Ramos (cell line): ENCODE data around the gene ZBTB20.

Experiments
- in situ Hi-C: fragments of 300-500 bp; cut with MboI; formaldehyde crosslinking; loops from one replicate; pipeline ENCODE4 v1.14.3; 2022; ENCODE audit warnings: low sequenced_read_pairs; ENCODE audit not compliant: unreplicated experiment

Gene ZBTB20

DNA sequence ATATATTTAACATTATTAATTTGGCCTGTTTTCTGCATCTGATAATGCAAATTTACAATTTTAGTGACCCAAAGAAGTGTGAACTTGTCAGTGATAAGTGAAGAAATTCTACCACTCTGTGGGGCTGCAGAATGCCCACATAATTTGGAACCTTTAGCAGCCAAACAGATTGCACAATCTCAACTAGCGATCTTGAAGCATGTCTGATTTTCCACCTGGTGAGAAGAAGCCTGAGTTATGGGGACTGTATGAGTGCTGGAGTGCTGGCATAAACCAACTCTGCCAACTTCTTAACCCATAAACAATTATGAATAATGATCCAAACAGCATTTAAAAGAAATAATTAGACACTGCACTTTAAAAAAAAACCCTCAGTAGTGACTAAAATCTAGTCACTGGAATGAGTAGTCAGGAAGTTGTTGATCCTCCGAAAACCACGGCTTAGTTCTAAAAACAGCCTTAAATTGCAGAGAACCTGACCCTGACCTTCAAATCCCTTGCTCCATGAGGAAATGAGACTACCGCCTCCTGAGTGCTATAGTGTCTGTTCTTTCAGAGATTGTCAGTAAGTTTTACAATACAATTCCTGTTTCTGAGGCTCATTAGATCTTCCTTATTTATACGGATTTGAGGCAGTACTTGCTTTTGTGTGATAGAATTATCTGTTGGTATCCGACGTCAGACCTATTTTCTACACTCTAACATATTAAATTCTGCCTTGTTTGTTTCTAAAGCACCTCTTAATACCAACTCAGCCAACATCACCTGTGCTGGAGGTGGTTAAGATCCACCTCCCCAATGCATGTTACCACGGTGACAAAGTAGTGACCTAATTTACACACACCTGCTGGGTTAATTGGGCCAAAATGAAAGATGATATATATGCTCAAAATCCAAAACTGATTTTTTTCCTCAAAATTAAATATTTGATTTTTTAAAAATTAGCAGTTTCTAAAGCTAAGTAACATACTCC, 267.7 kb downstream of the ZBTB20 start:
- in situ Hi-C loops = no loop called here

DNA sequence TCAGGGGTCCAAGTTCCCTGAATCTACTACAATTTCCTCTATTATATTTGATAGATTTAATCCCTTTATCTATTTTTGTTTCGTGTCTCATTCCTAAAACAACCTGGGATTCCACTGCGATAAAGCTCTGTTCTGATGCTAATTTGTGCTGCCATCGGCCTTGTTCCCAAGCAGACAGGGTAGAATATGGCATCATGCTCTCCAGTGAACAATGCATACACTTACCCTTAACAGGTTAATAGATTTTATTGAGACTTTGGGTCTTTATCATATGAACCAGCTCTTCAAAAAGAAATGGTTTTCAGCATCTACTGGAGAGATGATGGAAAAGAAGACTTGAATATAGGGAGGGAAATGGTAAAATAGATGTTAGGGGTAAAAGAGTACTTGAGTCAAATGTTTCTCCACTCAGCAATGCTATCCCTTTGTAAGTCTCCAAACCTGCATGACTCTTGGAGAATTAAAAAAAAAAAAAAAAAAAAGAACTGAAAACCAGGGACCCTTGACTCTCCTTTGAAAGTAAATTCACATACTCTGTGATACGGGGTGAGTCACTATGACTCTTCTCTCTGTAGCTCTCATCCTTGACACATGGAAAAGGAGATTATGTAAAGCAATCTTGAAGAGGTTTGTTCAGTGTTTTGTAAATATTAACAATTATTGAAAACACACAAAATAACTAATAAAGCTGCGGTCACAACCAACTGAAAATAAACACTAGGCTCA, 268.8 kb downstream of the ZBTB20 start:
- in situ Hi-C loops = no loop called here

DNA sequence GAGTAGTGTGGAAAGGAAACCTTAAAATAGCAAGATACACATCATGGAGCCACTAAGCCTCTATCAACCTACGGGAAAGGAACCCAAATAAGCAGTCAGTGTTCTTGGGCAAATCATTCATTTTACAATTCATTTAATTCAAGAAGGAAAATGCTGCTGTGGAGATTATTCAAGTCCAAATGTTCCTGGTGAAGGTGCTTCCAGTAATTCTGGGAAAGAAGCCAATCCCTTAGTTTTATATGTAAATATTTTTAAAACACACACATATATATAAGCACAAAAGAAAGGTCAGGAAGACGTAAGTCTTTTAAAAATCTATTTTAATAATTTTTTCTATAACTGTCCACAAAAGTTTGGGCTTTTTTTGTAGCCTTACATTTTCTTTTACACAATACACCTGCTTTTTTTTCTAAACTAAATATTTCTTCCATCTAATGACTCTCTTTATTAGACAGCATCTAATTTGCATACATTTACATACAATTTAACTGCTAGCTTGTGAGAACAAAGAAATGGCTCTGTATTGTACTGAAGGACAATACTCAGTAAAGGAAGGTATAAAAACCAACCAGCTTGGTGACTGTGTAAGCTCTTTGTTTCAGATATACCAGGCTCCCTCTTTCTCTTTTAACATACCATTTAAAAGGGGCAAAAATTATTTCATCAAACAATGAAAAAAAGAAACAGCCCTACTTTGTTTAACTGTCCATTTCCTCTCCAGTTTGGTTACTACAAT, 269.5 kb downstream of the ZBTB20 start:
- in situ Hi-C loops = no loop called here

DNA sequence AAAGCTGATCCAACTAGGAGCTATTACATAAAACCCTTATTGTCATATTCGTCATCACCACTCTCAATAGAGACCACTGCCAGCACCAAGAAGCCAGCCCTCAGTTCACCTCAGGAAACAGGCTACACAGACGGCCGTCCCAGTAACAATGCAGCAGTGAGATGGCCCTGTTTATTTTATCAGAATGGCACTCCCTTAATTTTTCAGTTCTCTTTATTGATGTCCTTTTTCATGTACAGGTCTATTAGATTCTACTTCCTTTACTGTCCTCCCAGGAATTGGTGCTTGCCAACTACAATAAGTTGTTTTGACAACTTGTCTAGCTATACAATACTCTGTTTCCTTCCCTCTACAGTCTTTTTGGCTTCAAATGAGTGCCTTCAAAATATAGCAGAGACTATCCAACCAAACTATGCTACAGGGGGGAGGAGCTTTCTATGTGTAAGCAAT, 272.5 kb downstream of the ZBTB20 start:
- in situ Hi-C loops = no loop called here

GRCh38 chr3:114873591-114873990, 273.5 kb downstream of the ZBTB20 start:
- in situ Hi-C loops = no loop called here

DNA sequence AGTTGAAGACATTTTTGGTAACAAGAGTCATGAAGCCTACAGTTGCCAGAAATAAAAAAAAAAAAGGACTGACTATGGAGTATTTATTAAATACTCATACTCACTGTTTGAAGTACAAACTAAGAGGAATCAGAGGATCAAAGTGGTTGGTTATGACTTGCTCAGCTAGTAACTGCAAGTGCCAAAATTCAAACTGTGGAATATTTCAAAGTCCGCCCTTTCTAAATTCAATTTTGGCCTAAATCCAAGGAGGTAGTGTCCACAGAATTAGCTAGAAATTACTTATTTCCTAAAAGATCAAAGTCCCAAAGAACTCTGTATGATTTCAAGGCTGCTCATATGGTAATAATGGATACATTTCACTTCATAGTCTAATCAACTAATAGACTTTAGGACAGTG, 274.5 kb downstream of the ZBTB20 start:
- in situ Hi-C loops = no loop called here

- in situ Hi-C loops = no loop called here
Observed at GRCh38 chr3:114872050-114872449, 275.0 kb downstream of the ZBTB20 start.

GRCh38 chr3:114867835-114868503, 279.1 kb downstream of the ZBTB20 start:
- in situ Hi-C loops = no loop called here

DNA sequence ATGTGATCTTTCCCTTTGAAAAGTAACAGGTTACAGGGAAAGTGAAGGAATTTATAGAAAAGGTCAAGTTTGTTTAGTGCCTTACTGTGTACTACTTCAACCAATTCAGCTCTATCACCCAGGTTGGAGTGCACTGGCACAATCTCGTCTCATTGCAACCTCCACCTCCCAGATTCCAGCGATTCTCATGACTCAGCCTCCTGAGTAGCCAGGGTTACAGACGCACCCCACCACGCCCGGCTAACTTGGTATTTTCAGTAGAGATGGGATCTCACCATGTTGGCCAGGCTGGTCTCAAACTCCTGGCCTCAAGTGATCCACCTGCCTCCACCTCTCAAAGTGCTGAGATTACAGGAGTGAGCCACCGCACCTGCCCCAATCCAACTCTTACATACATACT, 279.7 kb downstream of the ZBTB20 start:
- in situ Hi-C loops = no loop called here

GRCh38 chr3:114866430-114866829, 280.7 kb downstream of the ZBTB20 start:
- in situ Hi-C loops = no loop called here

GRCh38 chr3:114864970-114865369, 282.1 kb downstream of the ZBTB20 start:
- in situ Hi-C loops = no loop called here

GRCh38 chr3:114863848-114864247, 283.2 kb downstream of the ZBTB20 start:
- in situ Hi-C loops = no loop called here

GRCh38 chr3:114861666-114862065, 285.4 kb downstream of the ZBTB20 start:
- in situ Hi-C loops = no loop called here

DNA sequence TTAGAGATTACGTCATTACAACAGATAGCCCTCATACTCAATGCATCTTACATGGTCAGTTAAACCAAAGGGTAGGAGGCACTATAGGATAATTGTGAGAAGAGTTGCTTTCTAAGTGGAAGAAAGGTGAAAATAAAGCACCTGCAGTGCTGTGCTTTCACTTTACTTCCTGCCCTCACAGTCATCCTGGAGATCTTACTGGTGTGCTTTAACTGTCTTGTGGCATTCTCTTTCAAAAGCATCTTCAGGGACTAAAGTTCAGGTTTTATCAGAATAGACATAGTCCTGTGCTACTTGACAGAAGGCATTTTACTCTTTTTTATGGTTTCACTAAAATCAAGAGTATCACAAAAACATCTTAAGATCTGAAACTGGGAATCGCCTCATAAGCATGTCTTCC, 286.6 kb downstream of the ZBTB20 start:
- in situ Hi-C loops = no loop called here

- in situ Hi-C loops = no loop called here
Observed at GRCh38 chr3:114858329-114858728, 288.8 kb downstream of the ZBTB20 start.

DNA sequence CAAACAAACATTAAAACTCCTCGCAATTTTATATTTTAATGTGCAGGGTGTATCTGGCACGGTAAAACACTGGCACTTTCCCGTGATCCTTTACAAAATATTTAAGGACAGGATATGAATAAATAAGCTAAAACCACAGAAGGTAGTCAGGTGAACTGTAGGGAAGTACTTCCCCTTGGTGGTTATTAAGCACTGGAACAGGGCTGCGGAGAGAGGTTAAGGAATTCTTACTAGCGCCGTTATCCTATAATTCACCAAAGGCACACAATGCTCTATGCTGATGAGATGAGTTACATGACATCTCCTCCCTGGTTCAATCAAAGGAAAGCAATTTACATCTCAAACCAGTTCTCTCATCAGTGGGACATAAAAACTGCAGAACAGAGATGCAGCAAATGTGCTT, 289.8 kb downstream of the ZBTB20 start:
- in situ Hi-C loops = no loop called here

DNA sequence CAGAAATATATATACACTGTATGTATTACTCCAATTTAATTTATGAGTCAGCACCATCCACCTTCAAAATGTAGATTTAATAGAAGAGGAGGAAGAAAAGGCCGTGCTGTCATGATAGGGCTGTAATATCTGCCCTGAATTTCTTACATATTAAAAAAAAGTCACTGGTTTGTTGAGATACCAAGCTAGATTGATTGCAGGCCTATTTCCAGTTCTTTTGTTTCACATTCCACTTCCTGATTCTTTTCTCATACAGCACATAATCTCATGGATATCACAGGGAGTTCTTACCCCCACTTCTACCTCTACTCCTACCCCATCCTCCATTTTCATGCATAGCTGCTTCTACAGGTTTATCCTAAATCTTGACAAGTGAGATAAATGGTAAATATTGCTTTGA, 290.3 kb downstream of the ZBTB20 start:
- in situ Hi-C loops = no loop called here

DNA sequence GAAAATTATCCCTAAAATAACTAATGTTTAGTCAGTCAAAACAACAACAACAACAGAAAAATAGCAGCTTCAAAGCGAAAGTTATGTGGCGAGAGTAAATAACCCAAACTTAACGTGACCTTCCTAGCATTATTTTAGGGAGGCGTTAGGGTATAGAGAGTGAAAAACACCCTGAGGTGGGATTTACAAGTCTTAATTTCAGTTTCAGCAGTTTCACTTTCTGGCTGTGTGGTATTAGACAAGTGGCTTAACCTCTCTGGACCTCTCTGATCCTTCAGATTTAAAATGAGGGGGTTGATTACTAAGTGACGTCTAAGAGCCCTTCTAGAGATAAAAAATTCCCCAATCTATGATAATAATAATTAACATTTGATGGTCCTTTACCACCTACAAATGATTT, 291.2 kb downstream of the ZBTB20 start:
- in situ Hi-C loops = no loop called here

- in situ Hi-C loops = no loop called here
Observed at GRCh38 chr3:114852966-114853365, 294.1 kb downstream of the ZBTB20 start.

GRCh38 chr3:114850898-114851297, 296.2 kb downstream of the ZBTB20 start:
- in situ Hi-C loops = no loop called here
